Tibial nerve (tissue), 4 donors: ENCODE measurements around the gene SAC3D1.

Experiments used
- CTCF ChIP-seq, 5 experiments: fragments of 200-600 bp in 3 of 5; fragments of 450-650 bp in 2 of 5; sonication (generic) in 3 of 5; IDR thresholded peaks; one replicate each; pipeline ENCODE4 v1.5.1; 2016 to 2019; ENCODE audit warnings: antibody characterized with exemption in 5 of 5, mild to moderate bottlenecking in 3 of 5, moderate library complexity in 2 of 5
- EP300 ChIP-seq, 2 donors: sonication (generic); formaldehyde crosslinking; IDR thresholded peaks; one replicate each; pipeline ENCODE4 v1.6.1; 2017; ENCODE audit warnings: antibody characterized with exemption in 2 of 2, mild to moderate bottlenecking in 1 of 2
- POLR2A ChIP-seq, 2 donors: fragments of 450-650 bp; IDR thresholded peaks; one replicate each; pipeline ENCODE4 v1.6.1; 2017; ENCODE audit warnings: antibody characterized with exemption in 2 of 2, mild to moderate bottlenecking in 2 of 2, moderate library complexity in 2 of 2

- TF ChIP-seq CTCF (IDR thresholded peaks at IDR 0.05) (no peak), EP300 (IDR thresholded peaks at IDR 0.05) (no peak), POLR2A (IDR thresholded peaks at IDR 0.05) (no peak)
These were observed 3.0 kb downstream of the SAC3D1 start for GRCh38 chr11:65043881-65044501.
